Measurements from ENCODE around the gene CMIP.

Gene CMIP

DNA sequence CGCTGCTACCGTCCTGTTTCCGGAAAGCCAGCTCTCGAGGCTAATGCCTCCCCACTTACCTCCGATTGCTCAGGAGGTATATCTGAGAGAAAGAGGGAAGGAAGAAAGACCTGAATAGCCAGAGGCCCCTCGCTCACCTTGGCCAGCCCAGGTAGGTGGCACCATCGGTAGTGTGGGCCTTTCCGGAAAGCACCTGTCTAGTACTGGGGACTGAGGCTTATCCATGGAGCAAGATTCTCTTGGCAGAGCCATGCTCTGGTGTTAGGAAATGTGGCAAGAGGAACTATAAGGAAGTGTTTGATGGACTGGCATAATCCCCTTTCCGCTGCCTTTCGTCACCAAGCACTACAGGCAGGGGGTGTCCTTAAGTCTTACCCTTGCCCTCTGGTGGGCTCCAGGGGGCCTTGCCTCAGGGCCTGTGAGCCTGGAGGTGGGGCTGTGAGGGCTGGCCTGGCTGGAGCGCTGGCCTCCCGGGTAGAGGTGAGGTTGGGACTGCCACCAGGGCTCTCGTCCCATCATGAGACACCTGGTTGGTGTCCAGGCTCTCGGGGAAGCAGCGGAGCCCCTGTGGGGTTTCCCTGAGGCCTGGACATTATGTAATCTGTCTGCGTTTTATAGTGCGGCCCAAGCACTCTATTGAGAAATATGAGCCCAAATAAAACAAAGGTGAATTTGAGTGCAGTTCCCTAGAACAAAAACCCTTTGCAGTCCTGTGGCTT lies 2.9 kb downstream of the CMIP start:
- no peak for DNase-seq (ENCODE audit: low spot score)

GRCh38 chr16:81448154-81449131 lies 3.8 kb downstream of the CMIP start:
- no peak for DNase-seq (ENCODE audit: low spot score)

DNA sequence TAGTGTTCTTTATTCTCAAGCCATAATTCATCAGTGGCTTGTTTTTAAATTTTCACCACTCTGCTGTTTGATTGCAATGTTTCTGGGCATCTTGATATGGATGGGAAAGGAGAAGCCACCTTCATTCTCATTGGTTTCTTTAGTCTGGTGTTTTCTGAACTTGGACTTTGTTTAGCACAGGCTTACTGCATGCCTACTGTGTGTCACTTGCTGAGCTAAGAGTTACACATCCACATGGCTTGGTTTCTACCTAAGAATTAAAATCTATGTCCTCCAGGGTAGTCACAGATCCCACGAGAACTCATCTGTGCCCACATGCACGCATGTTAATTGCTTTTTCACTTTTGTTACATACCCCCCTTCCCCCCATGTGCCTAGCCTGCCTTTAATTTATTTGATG lies 4.6 kb downstream of the CMIP start:
- no peak for DNase-seq (ENCODE audit: low spot score)

DNA sequence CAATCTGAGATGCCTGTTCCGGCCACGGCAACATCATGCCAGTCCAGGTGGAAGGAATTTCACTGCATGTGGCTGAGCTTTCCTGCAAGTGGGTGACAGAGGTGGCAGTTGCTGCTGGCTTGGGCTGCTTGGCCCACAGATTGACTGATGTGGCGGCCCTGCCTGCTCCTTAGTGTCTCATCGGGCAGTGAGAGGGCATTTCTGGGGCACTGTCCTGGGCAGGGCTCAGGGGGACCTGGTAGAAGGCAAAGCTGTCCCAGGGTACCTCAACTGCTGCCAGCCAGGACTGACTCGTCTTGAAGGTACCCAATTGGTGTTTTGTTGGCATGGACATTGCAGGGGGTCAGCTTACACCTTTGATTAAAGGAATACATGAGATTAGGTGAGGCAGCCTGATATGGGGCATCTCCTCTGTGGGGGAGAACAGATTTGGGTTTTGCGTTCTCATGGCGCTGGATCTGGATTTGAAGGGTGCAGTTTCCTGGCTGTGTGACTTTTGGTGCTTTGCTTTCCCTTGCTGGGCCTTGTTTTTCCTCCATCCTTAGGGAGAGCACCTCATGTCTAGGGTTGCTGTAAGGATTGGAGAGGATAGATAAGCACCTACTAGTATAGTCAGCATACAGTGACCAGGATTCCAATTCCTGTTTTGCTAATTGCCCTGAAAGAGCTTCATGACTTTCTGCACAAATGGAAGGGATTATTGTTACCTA lies 5.4 kb downstream of the CMIP start:
- DNase-seq (ENCODE audit: low spot score) = no peak

- no peak for DNase-seq (ENCODE audit: low spot score)
These were observed 6.3 kb downstream of the CMIP start for GRCh38 chr16:81450783-81451491.

DNA sequence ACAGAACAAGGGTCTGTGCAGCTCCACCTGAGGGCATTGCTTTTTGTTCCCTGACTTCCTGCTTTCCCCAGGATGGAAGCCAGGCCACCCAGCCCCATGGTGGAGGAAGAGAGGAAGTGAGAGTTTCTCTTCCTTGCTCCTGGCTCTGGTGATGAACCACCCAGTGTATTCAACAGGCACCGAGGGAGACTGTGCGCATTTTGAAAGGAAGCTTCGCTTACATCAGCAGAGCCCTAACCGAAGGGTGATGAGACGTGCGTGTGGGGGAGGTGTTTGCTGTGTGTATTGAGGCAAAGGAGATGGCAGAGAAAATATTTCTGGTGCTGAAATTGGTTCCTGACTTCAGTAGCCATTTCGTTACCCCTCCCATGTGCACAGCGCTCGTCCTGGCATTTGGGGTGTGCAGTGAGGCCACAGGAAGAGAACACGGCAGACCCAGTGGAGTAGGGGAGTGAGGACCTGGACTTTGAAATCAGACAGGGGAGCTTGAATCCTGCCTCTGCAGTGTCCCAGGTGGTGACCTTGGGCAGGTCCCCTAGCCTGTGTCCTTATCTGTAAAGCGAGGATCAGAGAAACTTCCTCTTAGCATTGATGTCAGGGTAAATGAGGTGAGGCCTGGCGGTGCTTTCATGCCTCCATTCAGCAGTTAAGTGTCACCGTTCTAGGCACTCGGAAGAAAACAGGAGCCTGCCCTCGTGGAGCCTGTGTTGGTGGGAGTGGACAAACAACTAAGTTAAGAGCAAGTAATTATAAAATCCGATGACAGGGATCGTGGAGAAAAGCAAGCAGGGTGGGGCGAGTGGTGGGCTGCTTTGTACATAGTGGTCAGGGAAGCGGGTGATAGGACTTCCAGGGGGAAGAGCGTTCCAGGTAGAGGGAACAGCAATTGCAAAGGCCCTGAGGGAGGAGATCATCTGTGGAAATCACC lies 7.4 kb downstream of the CMIP start:
- DNase-seq (ENCODE audit: low spot score) = peak; percentile 14

DNA sequence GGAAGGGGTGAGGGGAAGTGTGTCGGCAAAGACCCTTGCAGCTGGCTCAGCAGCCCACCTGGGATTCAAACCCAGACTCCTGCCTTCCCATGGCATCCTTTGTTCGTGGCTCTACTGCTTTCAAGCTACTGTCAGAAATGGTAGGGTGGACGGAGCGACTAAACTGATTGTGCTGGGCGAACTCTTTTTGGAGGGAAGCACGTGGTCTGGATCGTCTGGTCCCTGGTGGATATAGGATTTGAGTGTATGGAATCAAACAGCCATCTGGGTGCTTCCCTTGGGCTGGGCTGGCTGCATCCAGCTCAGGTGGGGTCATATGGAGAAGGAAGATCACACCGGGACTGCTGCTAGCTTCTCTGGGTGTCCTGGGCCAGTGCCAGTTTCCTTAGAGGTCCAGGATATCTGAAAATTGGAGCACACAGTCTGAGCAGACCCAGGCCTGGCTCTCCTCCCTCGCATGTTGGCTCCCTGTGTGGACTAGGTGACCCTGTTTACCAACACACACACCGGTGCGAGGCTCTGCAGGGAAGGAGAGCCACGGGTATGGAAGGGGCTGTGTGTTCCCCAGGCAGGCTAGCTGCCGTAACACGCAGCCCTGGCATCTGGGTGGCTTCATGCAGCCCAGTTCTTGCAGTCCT lies 8.6 kb downstream of the CMIP start:
- no peak for DNase-seq (ENCODE audit: low spot score)

DNA sequence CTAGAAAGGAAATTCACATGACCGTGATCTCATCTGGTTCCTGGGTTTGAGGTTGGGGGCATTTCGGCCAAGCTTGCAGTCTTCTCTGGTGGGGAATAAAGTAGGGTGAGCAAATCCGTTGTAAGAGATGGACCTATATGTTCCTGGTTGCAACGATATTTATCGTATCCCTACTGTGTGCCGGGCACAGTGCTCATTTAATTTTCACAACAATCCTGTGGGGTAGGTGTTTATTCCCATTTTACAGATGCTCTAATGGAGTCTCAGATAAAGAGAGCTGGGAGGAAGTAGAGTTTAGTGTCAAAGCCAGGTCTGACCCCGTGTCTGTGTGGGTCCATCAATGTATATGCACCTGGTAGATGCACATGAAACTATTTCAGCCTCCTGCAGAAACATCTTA lies 9.4 kb downstream of the CMIP start:
- no peak for DNase-seq (ENCODE audit: low spot score)

DNA sequence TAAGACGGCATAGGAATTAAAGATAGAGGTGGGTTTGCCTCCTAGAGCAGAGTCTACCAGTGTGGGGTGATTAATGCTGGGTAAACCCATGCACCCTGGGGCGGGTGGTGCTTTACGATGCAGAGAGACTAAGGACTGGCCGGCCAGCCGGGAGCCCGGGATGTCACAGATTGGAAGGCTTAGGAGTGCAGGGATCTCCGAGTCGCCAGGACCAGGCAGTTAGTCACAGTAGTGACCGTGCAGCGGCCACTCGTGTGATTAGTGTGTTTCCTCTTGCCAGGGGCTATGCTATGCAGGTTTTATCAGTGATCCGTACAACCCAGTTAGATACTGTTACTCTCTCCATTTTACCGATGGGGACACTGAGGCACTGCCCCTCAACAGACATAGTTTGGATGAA lies 10.4 kb downstream of the CMIP start:
- no peak for DNase-seq (ENCODE audit: low spot score)

DNA sequence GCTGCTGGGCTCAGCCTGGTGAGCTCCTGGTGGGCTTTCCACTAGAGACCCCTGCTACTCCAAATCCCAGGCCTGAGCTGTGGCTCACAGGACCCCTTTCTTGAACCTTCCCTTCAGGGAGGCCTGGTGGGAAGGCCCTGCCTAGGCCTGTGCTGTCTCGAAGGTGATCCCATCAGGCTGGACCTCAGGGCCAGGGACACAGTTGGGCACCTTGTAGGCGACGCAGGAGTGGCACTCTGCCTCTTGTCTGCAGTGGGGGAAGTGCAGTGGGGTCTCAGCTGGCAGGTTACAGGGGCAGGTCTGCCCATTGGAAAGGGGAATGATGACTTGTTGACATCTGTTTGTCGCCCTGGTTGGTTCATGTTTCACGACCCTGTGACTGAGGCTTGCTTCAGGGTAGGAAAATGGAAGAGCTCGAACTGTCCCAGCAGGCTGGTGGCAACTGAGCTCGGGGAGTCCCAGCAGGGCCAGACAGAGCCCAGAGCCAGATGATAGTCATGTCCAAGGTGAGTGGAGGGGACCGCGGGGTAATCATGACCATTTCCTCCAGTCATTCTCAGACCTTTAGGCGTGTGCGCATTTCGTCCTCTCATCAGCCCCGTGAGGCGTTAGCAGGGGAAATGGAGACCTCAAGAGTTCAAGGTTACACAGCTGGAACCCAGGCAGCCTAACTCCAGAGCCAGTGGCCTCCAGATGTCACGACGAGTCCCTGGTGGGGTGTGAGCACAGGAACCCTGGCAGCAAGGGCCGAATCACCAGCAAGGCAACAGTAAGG lies 11.3 kb downstream of the CMIP start:
- DNase-seq (ENCODE audit: low spot score) = no peak

- no peak for DNase-seq (ENCODE audit: low spot score)
These were observed 12.1 kb downstream of the CMIP start for GRCh38 chr16:81456523-81457325.

- DNase-seq (ENCODE audit: low spot score) = no peak
These were observed 12.9 kb downstream of the CMIP start for GRCh38 chr16:81457326-81458133.

- DNase-seq (ENCODE audit: low spot score) = no peak
These were observed 13.6 kb downstream of the CMIP start for GRCh38 chr16:81458149-81458669.

GRCh38 chr16:81458827-81459598 lies 14.4 kb downstream of the CMIP start:
- no peak for DNase-seq (ENCODE audit: low spot score)

DNA sequence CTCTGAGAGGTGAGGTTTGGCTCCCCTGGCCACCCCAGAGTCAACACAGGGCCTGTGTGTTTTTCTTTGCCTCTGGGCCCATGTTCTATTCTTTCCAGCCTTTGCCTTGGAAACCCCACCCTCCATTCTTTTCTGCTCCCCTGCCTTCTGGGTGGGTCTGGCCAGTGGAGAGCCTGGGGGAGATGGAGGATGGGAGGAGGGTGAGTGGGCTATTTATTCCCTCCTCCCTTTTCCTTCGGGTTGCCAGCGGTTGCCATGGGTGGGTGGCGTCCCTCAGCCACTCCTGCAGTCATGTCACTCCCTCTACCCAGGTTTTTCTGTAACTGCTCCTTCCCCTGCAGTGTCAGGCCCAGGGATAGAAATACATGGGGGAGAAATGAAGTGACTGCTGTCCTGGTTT lies 15.5 kb downstream of the CMIP start:
- DNase-seq (ENCODE audit: low spot score) = no peak

GRCh38 chr16:81461243-81461642 lies 16.6 kb downstream of the CMIP start:
- no peak for DNase-seq (ENCODE audit: low spot score)

DNA sequence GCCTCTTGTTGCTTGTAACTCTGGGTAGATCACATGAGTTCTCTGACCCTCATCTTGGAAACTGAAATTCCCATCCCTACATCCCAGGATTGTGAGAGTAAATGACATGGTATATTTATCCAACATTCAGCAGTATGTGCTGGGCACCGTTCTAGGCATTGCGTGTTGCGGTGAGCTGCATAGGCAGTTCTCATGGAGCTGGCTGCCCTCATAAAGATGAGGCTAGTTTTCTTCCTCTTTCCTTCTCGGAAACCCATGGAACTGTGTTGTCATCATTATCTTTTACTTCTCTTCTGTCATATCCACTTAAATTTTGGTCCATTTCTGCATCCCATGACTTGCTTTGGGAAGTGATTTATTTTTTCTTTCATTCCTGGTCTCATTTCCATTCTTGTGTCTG lies 17.2 kb downstream of the CMIP start:
- DNase-seq (ENCODE audit: low spot score) = no peak

All from CD4-positive, alpha-beta T cell treated with Interleukin-2 at 100 ng/mL for 4 hours (primary cell).